ENCODE results near the gene BOK.

Gene BOK

DNA sequence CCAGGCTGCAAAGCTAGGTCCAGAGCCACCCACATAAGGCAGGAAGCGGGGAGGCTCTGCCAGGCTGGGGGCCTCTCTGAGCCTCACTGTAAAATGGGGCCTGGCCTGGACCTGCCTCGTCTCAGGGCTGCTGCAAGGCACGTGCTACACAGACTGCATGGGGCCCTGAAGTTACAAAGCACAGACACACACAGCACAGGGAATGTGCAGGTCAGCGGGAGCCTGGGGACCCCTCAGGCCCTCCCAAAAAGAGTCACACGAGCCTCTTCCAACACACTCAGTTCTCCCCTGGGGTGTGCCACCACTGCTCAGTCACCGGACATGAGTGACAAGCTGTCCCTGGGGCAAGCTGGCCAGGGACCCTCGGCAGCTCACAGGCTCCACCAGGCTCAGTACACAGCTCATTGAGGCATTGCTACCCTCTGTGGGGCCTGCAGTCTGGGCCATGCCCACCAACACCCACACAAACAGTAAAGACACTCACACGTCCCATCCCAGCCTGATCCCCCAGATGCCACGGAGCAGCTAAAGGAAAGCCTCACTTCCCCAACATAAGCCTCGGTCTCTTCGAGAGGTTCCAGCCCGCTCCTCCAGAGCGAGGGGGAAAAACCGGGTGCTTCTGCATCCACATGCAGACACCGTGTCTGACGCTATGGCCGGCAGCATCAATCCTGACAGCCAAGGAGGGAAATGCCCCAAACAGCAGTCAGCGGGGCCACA lies 33.7 kb downstream of the BOK start:
- H3K27me3 ChIP-seq (ENCODE audit: insufficient read depth, low read length) = no peaks in the 10 kb centered on the region
- H3K4me1 ChIP-seq (ENCODE audit: insufficient read depth, low read length) = no peaks in the 10 kb centered on the region; the same call in 1 of the 2 replicates
- H3K4me3 ChIP-seq (ENCODE audit: low read length) = no peak overlapping the region
- H3K27ac ChIP-seq (ENCODE audit: low read depth, low read length) = no peak overlapping the region
- peaks cover 15% of the 10 kb centered on the region for H3K9me3 ChIP-seq (ENCODE audit: insufficient read depth, low read depth, low read length)
- no peak overlapping the region for H3K9ac ChIP-seq (ENCODE audit: low read depth, low read length)
- H3K36me3 ChIP-seq (ENCODE audit: insufficient read depth, low read length) = peaks cover 13% of the 10 kb centered on the region
- 95% methylated on average over 18 of the region's 18 CpGs for WGBS

DNA sequence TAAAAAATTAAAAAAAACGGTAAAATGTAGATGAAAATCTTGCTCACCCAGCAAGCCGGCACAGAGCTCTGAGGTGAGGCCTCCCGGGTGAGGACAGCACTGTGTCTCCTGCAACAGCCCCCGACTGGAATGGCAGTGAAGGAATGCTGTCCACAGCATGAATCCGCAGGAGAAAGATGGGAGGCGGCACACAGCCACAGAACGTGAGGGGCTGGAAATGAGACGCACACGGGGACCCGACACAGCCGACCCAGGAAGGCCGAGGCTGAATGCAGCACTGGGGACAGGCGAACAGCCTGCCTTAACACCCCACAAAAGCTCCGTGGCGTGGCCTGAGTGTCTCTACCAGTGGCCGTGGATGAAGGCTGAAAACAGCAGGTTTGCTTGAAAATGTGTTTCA lies 34.7 kb downstream of the BOK start:
- no peak overlapping the region for H3K27ac ChIP-seq (ENCODE audit: low read depth, low read length)
- H3K36me3 ChIP-seq (ENCODE audit: insufficient read depth, low read length) = peaks cover 8% of the 10 kb centered on the region
- H3K9ac ChIP-seq (ENCODE audit: low read depth, low read length) = no peak overlapping the region
- H3K27me3 ChIP-seq (ENCODE audit: insufficient read depth, low read length) = no peaks in the 10 kb centered on the region
- H3K9me3 ChIP-seq (ENCODE audit: insufficient read depth, low read depth, low read length) = peaks cover 7% of the 10 kb centered on the region; the same call in 1 of the 2 replicates
- no peak overlapping the region for H3K4me3 ChIP-seq (ENCODE audit: low read length)
- H3K4me1 ChIP-seq (ENCODE audit: insufficient read depth, low read length) = no peaks in the 10 kb centered on the region; the same call in 1 of the 2 replicates
- WGBS = 93% methylated on average over 16 of the region's 16 CpGs

DNA sequence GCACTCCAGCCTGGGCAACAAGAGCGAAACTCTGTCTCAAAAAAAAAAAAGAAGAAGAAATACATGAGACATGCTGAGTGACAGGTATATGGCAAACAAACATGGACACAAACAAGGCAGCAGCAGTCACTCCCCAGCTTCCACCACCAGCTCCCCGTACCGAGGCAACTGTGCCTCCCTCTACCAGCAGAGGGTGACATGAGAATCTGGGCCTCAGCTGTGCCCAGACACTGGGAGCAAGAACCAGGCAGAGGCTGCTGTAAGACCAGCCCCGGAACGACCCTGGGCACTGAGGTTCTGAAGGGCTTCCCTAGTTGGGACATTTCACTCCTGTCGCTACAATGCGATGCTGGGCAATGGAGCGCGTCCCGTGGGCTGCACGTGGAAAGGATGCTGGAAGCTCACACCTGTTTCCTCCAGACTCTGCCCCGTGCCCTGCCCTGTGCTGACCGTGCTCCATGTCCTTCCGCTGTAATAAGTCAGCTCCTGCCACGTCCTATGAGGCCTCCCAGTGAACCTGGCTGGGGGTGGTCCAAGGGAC lies 37.1 kb downstream of the BOK start:
- Histone ChIP-seq H3K4me1 (ENCODE audit: insufficient read depth, low read length) (no peaks in the 10 kb centered on the region), H3K27me3 (ENCODE audit: insufficient read depth, low read length) (no peaks in the 10 kb centered on the region), H3K27ac (ENCODE audit: low read depth, low read length) (no peak overlapping the region), H3K9ac (ENCODE audit: low read depth, low read length) (no peak overlapping the region), H3K9me3 (ENCODE audit: insufficient read depth, low read depth, low read length) (no peaks in the 10 kb centered on the region), H3K36me3 (ENCODE audit: insufficient read depth, low read length) (peaks cover 12% of the 10 kb centered on the region), H3K4me3 (ENCODE audit: low read length) (no peak overlapping the region)
- WGBS = 95% methylated on average over 15 of the region's 15 CpGs

DNA sequence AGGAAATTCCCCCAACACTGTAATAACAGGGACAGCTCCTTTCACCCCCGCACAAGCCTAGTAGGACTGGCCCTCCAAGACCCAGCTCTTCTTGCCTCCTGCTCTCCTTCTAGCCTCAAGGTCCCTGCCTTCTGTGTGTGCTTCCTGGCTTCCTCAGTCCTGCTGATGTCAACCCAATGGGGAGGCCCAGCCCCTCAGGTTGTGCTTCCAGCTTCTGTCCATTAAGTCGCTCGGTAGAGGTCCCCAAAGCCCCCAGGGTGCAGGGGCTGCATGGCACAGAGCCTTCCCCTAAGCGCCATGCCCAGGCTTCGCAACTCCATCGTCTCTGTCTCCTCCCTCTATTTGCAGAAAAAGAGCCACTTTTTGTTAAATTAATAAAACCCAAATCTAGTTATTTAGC lies 39.0 kb downstream of the BOK start:
- Histone ChIP-seq H3K9me3 (ENCODE audit: insufficient read depth, low read depth, low read length) (no peaks in the 10 kb centered on the region), H3K9ac (ENCODE audit: low read depth, low read length) (no peak overlapping the region), H3K27ac (ENCODE audit: low read depth, low read length) (no peak overlapping the region), H3K4me3 (ENCODE audit: low read length) (no peak overlapping the region), H3K27me3 (ENCODE audit: insufficient read depth, low read length) (no peaks in the 10 kb centered on the region), H3K36me3 (ENCODE audit: insufficient read depth, low read length) (peaks cover 25% of the 10 kb centered on the region), H3K4me1 (ENCODE audit: insufficient read depth, low read length) (no peaks in the 10 kb centered on the region)
- 96% methylated on average over 6 of the region's 6 CpGs for WGBS

DNA sequence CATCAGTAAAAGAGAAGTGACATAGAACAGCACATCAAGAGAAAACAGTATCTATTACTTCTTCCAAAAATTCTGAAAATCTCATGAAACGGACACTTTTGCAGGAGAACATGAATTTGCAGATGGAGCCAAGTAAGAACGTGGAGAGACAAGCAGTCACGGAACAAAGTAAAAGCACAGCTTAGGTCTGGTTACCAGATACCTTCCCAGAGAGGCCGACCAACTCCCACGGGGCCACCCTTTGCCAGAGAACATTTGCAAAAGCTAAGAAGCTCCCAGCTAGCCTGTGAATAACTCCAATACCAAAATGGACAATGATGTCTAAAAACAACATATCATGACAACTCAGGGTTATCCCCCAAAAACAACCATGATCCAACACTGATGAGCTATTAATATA lies 39.5 kb downstream of the BOK start:
- no peak overlapping the region for H3K9ac ChIP-seq (ENCODE audit: low read depth, low read length)
- H3K9me3 ChIP-seq (ENCODE audit: insufficient read depth, low read depth, low read length) = no peaks in the 10 kb centered on the region
- no peaks in the 10 kb centered on the region for H3K4me1 ChIP-seq (ENCODE audit: insufficient read depth, low read length)
- 84% methylated on average over 5 of the region's 5 CpGs for WGBS
- H3K27ac ChIP-seq (ENCODE audit: low read depth, low read length) = no peak overlapping the region
- peaks cover 30% of the 10 kb centered on the region for H3K36me3 ChIP-seq (ENCODE audit: insufficient read depth, low read length)
- H3K4me3 ChIP-seq (ENCODE audit: low read length) = no peak overlapping the region
- no peaks in the 10 kb centered on the region for H3K27me3 ChIP-seq (ENCODE audit: insufficient read depth, low read length)

DNA sequence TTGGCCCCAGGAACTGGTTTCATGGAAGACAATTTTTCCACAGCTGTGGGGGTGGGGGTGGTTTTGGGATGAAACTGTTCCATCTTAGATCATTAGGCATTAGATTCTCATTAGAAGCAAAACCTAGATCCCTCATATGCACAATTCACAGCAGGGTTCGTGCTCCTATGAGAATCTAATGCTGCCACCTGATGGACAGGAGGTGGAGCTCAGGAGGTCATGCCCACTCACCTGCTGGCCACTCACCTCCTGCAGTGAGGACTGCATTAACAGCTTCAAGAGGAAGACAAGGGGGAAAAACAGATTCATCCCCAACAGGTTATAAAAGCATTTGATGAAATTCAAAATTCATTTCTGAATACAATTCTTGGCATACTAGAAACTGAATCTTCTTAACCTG lies 39.9 kb downstream of the BOK start:
- 88% methylated on average over 1 of the region's 1 CpG for WGBS

DNA sequence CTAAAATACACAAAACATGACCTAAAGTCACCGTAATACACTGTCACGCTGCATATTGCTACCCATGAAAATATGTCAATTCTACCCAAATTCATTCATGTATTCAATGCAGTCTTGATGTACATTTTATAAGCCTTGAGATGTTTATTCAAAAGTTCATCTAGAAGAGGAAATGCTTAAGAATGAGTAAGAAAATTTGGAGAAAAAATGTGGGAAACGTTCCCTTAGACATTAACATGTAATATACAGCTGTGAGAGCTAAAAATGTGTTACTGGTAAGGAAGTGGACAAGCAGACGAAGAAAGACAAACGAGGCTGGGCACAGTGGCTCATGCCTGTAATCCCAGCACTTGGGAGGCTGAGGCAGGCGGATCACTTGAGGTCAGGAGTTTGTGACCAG lies 41.1 kb downstream of the BOK start:
- H3K9me3 ChIP-seq (ENCODE audit: insufficient read depth, low read depth, low read length) = no peaks in the 10 kb centered on the region
- no peaks in the 10 kb centered on the region for H3K4me1 ChIP-seq (ENCODE audit: insufficient read depth, low read length)
- 94% methylated on average over 6 of the region's 6 CpGs for WGBS
- no peaks in the 10 kb centered on the region for H3K27me3 ChIP-seq (ENCODE audit: insufficient read depth, low read length)
- no peak overlapping the region for H3K27ac ChIP-seq (ENCODE audit: low read depth, low read length)
- no peak overlapping the region for H3K4me3 ChIP-seq (ENCODE audit: low read length)
- H3K9ac ChIP-seq (ENCODE audit: low read depth, low read length) = no peak overlapping the region
- peaks cover 30% of the 10 kb centered on the region for H3K36me3 ChIP-seq (ENCODE audit: insufficient read depth, low read length)

More for the DNA sequence above, 39.9 kb downstream of the BOK start:
- Histone ChIP-seq H3K4me1 (ENCODE audit: insufficient read depth, low read length) (no peaks in the 10 kb centered on the region), H3K27ac (ENCODE audit: low read depth, low read length) (no peak overlapping the region), H3K36me3 (ENCODE audit: insufficient read depth, low read length) (peaks cover 30% of the 10 kb centered on the region), H3K9me3 (ENCODE audit: insufficient read depth, low read depth, low read length) (no peaks in the 10 kb centered on the region), H3K27me3 (ENCODE audit: insufficient read depth, low read length) (no peaks in the 10 kb centered on the region), H3K9ac (ENCODE audit: low read depth, low read length) (no peak overlapping the region), H3K4me3 (ENCODE audit: low read length) (no peak overlapping the region)

DNA sequence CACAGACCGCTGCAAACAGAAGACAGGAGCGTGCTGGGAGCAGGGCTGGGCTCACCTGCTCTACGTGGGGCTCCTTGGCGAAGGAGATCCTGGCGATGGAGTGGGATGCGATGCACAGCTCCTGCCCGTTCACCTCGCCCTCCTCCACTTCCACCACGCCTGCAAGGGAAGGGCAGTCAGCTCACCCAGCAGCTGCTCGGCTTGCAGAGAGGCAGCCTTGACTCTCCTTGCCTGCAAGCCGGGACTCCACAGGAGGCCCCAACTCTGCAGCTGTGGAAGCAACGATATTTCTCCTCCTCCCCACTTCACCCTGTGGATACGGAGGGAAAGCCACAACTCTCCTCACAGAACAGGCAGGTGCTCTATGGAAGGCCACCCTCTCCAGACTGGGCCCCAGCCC lies 43.3 kb downstream of the BOK start:
- Histone ChIP-seq H3K4me3 (ENCODE audit: low read length) (no peak overlapping the region), H3K36me3 (ENCODE audit: insufficient read depth, low read length) (peaks cover 44% of the 10 kb centered on the region)

DNA sequence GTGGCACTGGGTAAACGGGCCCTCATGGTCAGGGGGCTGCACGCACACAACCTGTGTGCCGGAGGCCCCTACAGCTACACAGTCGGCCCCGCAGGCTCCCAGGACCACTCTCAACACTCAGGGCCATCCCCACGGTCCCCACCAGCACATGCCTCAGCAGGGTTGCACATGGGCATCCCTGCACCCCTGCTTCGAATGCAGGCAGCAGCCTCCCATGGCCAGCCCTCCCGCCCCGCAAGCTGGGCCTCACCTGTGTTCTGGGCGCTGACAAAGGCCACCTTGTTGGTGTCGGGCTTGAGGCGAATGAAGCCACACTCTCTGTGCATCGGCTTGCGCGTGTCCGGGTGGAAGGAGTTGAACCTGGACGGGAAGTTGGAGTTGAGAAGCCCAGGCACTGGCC lies 44.2 kb downstream of the BOK start:
- Histone ChIP-seq H3K27ac (ENCODE audit: low read depth, low read length) (no peak overlapping the region), H3K36me3 (ENCODE audit: insufficient read depth, low read length) (peaks cover 44% of the 10 kb centered on the region), H3K9me3 (ENCODE audit: insufficient read depth, low read depth, low read length) (no peaks in the 10 kb centered on the region), H3K4me1 (ENCODE audit: insufficient read depth, low read length) (no peaks in the 10 kb centered on the region), H3K9ac (ENCODE audit: low read depth, low read length) (no peak overlapping the region), H3K4me3 (ENCODE audit: low read length) (no peak overlapping the region), H3K27me3 (ENCODE audit: insufficient read depth, low read length) (no peaks in the 10 kb centered on the region)
- 94% methylated on average over 17 of the region's 17 CpGs for WGBS

More for the DNA sequence above, 43.3 kb downstream of the BOK start:
- H3K27me3 ChIP-seq (ENCODE audit: insufficient read depth, low read length) = no peaks in the 10 kb centered on the region
- no peaks in the 10 kb centered on the region for H3K4me1 ChIP-seq (ENCODE audit: insufficient read depth, low read length)
- H3K9ac ChIP-seq (ENCODE audit: low read depth, low read length) = no peak overlapping the region
- WGBS = 94% methylated on average over 13 of the region's 13 CpGs
- no peak overlapping the region for H3K27ac ChIP-seq (ENCODE audit: low read depth, low read length)
- H3K9me3 ChIP-seq (ENCODE audit: insufficient read depth, low read depth, low read length) = no peaks in the 10 kb centered on the region

DNA sequence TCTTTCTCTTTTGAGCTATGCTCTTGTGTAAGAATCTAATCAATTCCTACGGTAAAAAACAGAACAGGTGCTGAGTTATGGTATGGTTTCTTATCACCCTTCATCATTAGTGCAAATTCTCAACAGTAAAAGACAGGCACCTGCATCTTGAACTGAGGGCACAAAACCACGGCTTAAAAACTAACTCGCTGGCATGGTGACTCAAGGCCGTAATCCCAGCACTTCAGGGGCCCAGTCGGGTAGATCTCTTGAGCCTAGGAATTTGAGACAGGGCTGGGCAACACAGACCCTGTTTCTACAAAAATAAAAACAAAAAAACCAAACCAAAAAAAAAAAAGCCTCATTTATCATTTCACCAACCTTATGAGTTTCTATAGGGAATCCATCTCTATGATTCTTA lies 45.1 kb downstream of the BOK start:
- Histone ChIP-seq H3K4me1 (ENCODE audit: insufficient read depth, low read length) (no peaks in the 10 kb centered on the region), H3K4me3 (ENCODE audit: low read length) (no peak overlapping the region), H3K27ac (ENCODE audit: low read depth, low read length) (no peak overlapping the region), H3K27me3 (ENCODE audit: insufficient read depth, low read length) (no peaks in the 10 kb centered on the region), H3K9me3 (ENCODE audit: insufficient read depth, low read depth, low read length) (no peaks in the 10 kb centered on the region), H3K36me3 (ENCODE audit: insufficient read depth, low read length) (peaks cover 44% of the 10 kb centered on the region), H3K9ac (ENCODE audit: low read depth, low read length) (no peak overlapping the region)
- 96% methylated on average over 5 of the region's 5 CpGs for WGBS

DNA sequence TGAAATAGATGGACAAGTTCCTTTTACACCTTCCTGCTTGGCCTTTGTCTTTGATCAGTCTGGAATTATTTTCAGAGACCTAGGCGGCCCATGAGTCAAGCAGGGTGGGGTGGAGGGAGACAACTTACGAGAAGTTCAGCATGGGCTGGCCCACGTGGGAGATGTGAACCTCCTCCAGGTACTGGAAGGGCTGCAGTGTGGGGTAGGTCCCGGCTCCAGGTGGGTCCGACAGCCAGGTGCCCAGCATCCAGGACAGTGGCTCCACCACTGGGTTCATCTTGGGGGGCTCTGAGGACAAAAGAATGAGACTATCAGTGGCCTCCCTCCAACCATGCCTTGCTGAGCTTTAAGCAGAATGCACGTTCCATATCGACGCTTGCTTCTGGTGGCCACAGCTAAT lies 47.6 kb downstream of the BOK start:
- H3K4me1 ChIP-seq (ENCODE audit: insufficient read depth, low read length) = no peaks in the 10 kb centered on the region
- no peaks in the 10 kb centered on the region for H3K9me3 ChIP-seq (ENCODE audit: insufficient read depth, low read depth, low read length)
- WGBS = 95% methylated on average over 8 of the region's 8 CpGs
- no peak overlapping the region for H3K4me3 ChIP-seq (ENCODE audit: low read length)
- H3K36me3 ChIP-seq (ENCODE audit: insufficient read depth, low read length) = peaks cover 34% of the 10 kb centered on the region
- H3K27me3 ChIP-seq (ENCODE audit: insufficient read depth, low read length) = no peaks in the 10 kb centered on the region
- no peak overlapping the region for H3K27ac ChIP-seq (ENCODE audit: low read depth, low read length)
- H3K9ac ChIP-seq (ENCODE audit: low read depth, low read length) = no peak overlapping the region

Measured in HUES64 (cell line).